Activated T-cell treated with anti-CD3 and anti-CD28 coated beads, Interleukin-2, amount 50 U/mL, for 48 hours (primary cell): Measurements from ENCODE around the gene CPED1.
"Not testable (repeated sequence)": the region's sequence is repeated elsewhere in the genome, so short reads cannot be mapped to it uniquely, and the experiment has no call there.

Experiments
- DNase-seq, 2 experiments: peaks; one replicate each; pipeline ENCODE4 v3.0.0-alpha.2; 2020

The CPED1 gene

DNA sequence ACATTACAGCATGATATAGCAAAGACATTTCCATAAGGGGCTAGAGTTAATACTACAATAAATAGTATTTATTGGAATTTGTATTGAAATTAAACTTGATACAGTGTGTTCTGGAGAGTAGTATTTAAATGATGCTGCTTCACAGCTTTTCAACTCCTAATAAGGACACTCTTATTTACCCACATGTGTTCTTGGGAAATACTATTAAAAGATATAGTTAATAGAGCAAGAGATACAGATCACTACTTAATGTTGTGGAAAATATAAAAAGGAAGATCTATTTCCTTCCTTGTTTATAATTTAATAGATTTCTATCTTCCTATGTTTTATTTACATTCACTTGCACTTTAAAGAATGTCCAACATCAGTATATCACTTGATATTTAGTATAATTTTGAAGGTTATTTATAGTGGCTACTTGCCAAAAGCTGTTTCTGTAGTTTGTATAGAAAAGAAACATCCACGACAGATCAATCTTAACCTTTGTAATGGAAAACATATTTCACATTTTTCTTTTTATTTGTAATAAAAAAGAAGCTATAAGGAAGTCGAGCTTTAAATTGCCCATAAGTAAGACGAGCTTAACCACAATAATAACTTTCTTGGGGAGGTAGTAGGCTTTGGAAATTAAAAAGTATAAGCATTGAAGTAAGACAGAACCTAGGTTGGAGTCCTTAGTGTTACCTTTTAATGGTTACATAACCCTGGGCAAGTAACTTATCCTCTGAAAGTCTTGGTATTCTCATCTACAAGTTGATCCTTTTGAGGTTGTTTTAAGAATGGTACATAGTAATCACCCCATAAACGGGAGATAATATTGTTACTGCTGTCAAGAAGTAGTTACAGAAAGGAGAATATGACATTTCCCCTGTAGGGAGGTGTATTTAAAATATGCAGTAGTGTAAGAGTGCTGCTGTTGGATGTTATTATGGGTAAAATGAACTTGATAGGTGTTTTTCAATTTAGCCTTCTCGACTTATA is 32.8 kb downstream of the CPED1 start:
- no peak for DNase-seq

DNA sequence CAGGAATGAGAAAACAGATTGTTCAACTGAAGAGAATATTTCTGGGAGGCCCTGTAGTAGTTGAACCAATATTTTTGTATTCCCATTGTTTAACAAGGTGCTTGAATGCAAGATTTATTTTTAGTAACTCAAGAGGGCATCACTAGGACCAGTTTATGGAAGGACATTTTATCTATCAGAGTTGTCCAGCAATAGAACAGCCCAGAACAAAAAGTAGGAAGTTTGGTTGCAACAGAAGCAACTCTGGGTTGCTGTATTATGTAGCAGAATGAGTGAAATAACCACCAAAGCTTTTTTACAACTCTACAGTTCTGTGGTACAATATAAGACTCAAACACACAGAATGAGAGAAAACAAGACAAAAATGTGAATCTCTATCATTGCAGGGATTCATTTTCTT is 34.7 kb downstream of the CPED1 start:
- no peak for DNase-seq

DNA sequence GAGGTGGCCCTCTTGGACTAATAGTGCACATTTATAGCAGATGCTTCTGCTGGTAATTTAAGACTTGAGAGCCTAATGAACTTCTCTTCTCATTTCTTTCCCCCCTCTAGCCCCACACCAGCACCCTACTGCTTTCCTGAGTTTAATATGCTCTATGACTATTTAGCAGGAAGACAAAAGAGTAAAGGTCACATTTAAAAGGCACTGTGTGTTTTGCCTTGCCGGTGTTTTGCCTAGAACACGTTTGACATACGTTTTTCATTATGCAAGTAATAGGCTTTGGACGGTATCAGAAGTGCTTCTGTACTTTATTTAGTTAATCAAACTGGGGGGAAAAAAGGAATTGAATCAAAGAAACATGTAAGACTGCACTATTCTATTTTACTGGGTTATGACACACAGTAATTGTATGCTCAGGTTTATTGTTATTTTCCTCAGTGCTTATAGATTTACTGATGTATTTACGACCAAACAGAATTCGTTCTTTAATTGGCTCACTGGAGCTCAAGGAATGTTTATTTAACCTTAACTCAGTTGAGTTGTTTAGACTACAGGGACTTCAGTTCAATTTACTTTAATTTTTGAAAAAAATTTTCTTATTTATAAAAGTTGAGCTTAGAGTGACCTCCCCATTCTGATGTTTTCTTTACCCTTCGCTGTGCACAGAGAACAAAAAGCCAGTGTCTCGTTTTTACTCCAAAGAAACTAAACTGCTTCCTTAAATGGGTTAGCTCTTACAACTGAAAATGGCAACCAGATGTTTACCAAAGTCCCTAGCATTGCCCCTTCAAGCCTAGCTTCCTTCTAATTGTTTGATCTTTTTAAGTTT is 35.4 kb downstream of the CPED1 start:
- DNase-seq, result no peak

DNA sequence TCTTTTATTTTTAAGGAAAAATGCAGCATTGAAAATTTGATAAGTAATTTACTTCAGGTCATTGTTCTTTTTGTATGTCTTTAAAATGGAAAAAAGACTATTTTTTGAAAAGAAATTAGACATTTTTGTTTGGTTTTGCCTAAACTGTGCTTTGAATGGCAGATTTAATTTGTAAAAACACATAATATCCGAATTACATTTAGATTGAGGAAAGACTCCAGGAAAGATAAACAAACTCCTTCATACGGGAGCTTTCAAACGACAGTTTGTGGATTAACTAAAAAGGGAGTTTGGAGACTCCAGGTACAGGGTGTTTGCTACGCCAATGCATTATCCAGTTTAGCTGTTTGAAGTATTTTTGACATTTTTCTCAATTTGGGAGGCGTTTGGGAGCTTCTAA is 36.1 kb downstream of the CPED1 start:
- no peak for DNase-seq

DNA sequence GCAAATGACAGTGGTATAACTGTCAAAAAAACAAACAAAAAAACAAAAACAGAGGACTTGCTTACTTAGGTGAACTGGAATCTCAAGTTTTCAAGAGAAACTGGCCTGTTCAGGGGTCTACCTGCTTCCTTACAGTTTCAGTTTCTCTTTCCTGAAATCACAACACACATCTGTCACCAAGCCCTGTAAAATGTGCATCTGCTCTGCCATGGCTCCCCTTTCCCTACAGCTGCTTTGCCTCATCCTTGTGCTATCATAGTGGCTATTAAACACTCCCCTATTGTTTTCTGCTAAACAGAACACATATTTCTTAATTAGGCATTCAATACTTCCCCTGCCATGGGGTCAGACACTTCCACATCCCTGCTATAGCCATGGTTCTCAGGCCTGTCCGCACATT is 37.6 kb downstream of the CPED1 start:
- DNase-seq, result no peak

GRCh38 chr7:121026577-121027111 is 38.1 kb downstream of the CPED1 start:
- no peak for DNase-seq

GRCh38 chr7:121027761-121028669 is 39.5 kb downstream of the CPED1 start:
- no peak for DNase-seq

DNA sequence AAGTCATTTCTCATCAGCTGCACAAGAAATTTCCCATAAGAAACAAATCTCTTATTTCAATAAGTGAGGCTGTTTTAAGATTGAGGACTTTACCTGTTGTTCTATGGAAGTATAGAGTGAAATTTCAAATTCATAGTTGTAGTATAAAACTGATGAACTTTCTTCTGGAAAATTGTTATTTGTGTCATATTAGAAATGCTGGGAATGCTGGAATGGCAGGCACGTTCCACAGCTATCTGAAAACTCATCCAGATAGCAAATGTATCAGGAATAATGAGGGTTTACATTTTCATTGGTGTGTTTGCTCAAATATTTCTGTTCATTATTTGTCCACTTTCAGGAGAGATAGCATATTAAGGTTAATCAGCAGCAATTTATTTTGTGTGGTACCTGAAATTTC is 40.8 kb downstream of the CPED1 start:
- no peak for DNase-seq

- no peak for DNase-seq
Measured at GRCh38 chr7:121030308-121030707, 41.8 kb downstream of the CPED1 start.

DNA sequence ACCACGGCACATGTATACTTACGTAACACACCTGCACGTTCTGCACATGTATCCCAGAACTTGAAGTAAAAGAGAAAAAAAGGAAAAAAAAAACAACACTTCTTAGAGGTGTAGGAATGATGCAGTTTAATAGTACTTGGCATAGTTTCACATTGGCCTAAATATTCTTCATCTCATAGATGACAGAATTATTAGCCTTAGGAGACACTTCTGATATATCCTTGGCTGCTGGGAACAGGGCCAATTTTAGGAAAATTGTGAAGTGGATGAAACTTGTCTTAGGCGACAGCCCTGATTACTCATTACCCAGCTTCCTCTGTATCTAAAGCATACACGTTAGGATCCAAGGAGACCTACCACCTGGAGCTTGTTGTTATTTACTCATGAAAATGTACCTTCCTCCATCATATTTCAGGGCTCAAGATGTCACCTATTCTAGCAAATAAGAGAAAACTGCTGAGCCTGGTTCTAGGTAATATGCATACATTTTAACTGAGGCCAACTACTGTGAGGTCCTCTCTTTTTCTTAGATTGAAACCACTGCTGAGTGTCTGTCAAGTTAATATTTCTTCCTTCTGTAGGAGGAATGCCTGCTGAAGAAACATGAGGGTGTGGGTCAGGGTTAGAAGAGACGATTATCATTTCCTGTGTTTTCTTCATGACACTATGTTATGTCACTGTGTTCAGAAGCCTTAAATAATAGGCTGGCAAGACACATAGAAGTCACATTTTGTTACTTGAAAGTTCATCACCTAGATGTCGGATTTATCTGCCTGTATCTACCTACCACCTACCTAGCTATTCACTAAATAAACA is 44.3 kb downstream of the CPED1 start:
- DNase-seq, result no peak

DNA sequence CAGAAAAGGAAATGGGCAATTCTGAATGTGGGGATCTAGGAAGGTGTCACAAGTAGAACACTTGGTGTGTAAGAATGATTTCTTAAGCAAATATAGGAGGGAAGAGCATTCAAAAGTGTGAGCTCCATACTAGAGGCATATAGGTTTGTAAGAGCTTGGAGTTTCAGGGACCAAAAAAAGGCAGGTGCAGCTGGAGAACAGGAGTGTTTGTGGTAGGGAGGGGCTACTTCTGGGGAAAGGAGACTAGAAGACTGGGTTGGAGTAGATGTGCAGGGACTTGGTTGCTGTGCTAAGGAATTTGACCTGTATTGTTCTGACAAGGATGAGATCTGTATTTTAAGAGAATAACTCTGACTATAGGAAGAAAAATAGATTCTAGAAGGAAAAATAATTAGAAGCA is 46.4 kb downstream of the CPED1 start:
- no peak for DNase-seq

GRCh38 chr7:121036776-121037175 is 48.3 kb downstream of the CPED1 start:
- DNase-seq, result not testable (repeated sequence)

DNA sequence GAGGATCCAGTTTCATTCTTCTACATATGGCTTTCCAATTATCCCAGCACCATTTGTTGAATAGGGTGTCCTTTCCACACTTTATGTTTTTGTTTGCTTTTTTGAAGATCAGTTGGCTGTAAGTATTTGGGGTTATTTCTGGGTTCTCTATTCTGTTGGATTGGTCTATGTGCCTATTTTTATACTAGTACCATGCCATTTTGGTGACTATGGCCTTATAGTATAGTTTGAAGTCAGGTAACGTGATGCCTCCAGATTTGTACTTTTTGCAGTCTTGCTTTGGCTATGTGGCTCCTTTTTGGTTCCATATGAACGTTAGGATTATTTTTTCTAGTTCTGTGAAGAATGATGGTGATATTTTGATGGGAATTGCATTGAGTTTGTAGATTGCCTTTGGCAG is 48.8 kb downstream of the CPED1 start:
- DNase-seq, result not testable (repeated sequence)

DNA sequence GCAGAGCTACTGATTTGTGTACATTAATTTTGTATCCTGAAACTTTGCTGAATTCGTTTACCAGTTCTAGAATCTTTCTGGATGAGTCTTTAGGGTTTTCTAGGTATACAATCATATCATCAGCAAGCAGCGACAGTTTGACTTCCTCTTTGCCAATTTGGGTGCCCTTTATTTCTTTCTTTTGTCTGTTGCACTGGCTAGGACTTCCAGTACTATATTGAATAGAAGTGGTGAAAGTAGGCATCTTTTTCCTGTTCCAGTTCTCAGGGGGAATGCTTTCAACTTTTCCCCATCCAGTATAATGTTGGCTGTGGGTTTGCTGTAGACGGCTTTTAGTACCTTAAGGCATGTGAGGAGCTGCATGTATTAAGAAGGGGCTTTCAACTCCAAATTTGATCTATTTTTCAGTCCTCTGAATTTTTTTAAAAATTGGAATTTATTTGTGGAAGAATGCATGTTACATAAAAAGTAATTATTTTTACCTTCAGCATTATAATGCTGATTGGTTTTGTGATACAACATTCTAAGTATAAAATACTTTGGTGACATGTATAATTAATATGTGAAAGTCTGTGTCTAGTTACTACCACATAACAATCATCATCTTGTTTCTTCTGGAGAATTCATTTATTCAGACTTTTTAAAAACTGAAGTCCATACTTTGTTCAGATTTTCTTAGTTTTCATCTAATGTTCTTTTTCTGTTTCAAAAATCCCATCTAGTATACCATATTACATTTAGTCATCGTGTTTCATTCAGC is 49.6 kb downstream of the CPED1 start:
- DNase-seq, result no peak

GRCh38 chr7:121038717-121039509 is 50.4 kb downstream of the CPED1 start:
- no peak for DNase-seq

DNA sequence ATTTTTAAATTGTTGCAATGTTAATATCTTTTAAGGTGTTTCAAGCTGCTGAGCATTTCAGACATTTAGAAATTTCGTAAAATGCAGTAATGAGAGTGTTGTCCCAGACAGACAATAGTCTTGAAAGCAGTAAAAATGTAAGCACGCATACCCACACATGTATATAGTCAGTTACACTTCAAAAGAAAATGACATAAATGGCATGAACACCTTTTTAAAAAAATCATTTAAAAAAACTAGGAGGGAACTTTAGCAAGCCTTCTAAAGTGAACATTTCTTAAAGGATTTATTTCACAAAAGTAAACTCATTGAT is 51.0 kb downstream of the CPED1 start:
- DNase-seq, result no peak

DNA sequence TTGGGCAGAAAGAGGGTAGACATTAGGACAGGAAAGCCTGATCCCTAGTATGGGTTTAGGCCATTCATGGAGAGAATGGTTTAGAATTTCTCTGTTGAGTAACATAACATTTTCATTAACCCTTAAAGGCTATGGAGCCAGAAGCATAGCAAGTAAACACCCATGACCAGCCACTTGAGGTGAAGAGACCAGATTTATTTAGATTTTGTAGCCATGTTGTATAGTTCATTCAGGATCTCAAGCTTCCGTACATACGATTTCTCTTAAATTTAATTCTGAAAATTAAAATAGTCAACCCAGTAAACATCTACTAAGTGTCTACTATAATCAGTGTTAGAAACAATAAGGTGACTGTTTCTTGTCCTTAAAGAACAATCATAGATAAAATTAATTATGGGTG is 51.5 kb downstream of the CPED1 start:
- DNase-seq, result no peak

GRCh38 chr7:121041516-121042148 is 53.1 kb downstream of the CPED1 start:
- DNase-seq, result no peak

DNA sequence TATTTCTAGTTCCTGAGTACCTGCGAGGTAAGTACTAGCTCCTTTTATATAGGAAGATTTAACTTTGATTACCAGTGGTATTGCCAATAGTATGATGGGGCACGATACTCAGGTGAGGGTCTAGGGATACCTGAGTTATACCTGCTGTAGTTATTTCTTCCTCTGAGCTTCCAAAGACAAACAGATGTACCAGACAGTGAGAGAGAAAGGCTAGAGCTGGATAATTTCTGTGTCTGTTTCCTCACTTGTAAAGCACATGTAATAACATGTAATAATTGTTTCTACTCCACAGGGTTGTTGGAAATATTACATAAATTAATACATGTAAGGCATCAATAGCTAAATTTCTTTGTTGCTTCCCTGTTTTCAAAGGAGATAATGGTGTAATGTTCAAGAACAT is 53.7 kb downstream of the CPED1 start:
- no peak for DNase-seq

DNA sequence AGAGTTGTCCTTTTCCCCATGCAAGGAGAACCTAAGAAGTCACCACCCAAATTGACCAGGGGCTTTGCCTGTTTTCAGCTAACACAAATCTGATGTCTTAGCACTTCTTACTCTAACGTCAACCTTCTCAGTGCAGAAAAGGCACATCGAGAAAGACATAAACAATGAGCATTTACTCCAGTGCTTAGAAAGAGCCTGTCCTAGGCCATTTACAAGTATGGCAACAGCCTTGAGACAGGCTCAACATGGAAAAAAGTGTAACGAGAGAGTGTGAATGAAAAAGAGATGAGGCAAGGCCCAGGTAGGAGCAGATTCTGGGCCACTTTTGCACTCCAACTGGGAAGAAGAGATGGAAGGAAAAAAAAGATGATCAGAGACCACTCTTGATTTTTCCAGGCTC is 54.4 kb downstream of the CPED1 start:
- DNase-seq, result no peak
